ENCODE data around the gene AGAP1. TPM values are rescaled to one million over a fixed set of nuclear protein-coding genes. Genes with fewer than 3 reads are reported as not detected.

The AGAP1 gene
- total RNA-seq, 1 experiment from 2014 or later, result 25.8 TPM

GRCh38 chr2:235808366-235808765 is 314.5 kb downstream of the AGAP1 start:
- Mint-ChIP-seq H3K36me3 (ENCODE audit: insufficient read depth in 1 of 3, low read depth in 3 of 3) (peaks cover 9 to 28% (median 27%) of the 10 kb centered on the region in 3 experiments), H3K4me3 (no peak overlapping the region), H3K9me3 (no peaks in the 10 kb centered on the region), H3K27ac (no peak overlapping the region), H3K4me1 (peaks cover 31 to 32% of the 10 kb centered on the region in 2 experiments), H3K27me3 (ENCODE audit: low read depth) (peaks cover 1% of the 10 kb centered on the region; the same call in 1 of the 2 replicates)
- Histone ChIP-seq H4K8ac (replicated peaks; ENCODE audit: insufficient read length, low read depth, low read length) (no peak overlapping the region), H2AK5ac (ENCODE audit: insufficient read length, low read length) (no peak overlapping the region), H3K23ac (ENCODE audit: insufficient read length, low read depth, low read length) (no peak overlapping the region), H2AFZ (ENCODE audit: low read length) (no peak overlapping the region), H3K79me1 (ENCODE audit: insufficient read depth, low read depth, low read length, poor library complexity, severe bottlenecking) (no peaks in the 10 kb centered on the region), H2BK12ac (ENCODE audit: insufficient read length, low read depth, low read length) (no peak overlapping the region), H2BK15ac (ENCODE audit: low read depth, low read length) (no peak overlapping the region), H3K79me2 (ENCODE audit: insufficient read depth, low read length) (no peaks in the 10 kb centered on the region), H4K91ac (ENCODE audit: insufficient read length, low read depth, low read length) (no peak overlapping the region), H2BK120ac (ENCODE audit: low read depth, low read length, poor library complexity, severe bottlenecking) (no peak overlapping the region), H3K27me3 (ENCODE audit: insufficient read depth, low read length) (no peaks in the 10 kb centered on the region), H3K4ac (ENCODE audit: low read depth, low read length) (no peak overlapping the region), H3K14ac (ENCODE audit: insufficient read depth, low read length) (no peak overlapping the region), H3K9ac (ENCODE audit: extremely low read depth, insufficient read length, low read length) (no peak overlapping the region), H3K4me1 (ENCODE audit: insufficient read depth, low read length) (peaks cover 12% of the 10 kb centered on the region; the same call in 1 of the 2 replicates), H3K9me3 (ENCODE audit: control insufficient read depth, low read depth, low read length) (no peaks in the 10 kb centered on the region), H2BK5ac (ENCODE audit: insufficient read length, low read length) (no peak overlapping the region), H3K18ac (ENCODE audit: insufficient read length, low read depth, low read length) (no peak overlapping the region), H4K5ac (ENCODE audit: insufficient read length, low read depth, low read length) (no peak overlapping the region), H3K4me2 (ENCODE audit: insufficient read depth, insufficient read length, low read length) (no peak overlapping the region), H3K27ac (ENCODE audit: insufficient read length, low read depth, low read length) (no peak overlapping the region), H3T11ph (ENCODE audit: low read length) (no peak overlapping the region), H3K56ac (ENCODE audit: insufficient read length, low read depth, low read length) (no peak overlapping the region), H2BK20ac (ENCODE audit: low read depth, low read length, poor library complexity, severe bottlenecking) (no peak overlapping the region), H4K20me1 (ENCODE audit: control insufficient read depth, insufficient read depth, insufficient read length) (no peaks in the 10 kb centered on the region), H3K23me2 (ENCODE audit: insufficient read length, low read depth, low read length, poor library complexity, severe bottlenecking) (no peaks in the 10 kb centered on the region)
- no peak for DNase-seq
- TF ChIP-seq, protein P1, sequence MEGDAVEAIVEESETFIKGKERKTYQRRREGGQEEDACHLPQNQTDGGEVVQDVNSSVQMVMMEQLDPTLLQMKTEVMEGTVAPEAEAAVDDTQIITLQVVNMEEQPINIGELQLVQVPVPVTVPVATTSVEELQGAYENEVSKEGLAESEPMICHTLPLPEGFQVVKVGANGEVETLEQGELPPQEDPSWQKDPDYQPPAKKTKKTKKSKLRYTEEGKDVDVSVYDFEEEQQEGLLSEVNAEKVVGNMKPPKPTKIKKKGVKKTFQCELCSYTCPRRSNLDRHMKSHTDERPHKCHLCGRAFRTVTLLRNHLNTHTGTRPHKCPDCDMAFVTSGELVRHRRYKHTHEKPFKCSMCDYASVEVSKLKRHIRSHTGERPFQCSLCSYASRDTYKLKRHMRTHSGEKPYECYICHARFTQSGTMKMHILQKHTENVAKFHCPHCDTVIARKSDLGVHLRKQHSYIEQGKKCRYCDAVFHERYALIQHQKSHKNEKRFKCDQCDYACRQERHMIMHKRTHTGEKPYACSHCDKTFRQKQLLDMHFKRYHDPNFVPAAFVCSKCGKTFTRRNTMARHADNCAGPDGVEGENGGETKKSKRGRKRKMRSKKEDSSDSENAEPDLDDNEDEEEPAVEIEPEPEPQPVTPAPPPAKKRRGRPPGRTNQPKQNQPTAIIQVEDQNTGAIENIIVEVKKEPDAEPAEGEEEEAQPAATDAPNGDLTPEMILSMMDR (conservative IDR thresholded peaks at IDR 0.05), result no peak
- WGBS (ENCODE audit: extremely low coverage, insufficient read length, low lambda C conversion rate), result no CpG with 5 or more reads among the region's 10 CpGs

Measured in H9 (cell line).